GM18861 (cell line): ENCODE data around the gene SHH.

Experiments
- ATAC-seq: cut with Tn5 transposase; IDR thresholded peaks from one replicate; pipeline ENCODE4 v1.9.1; 2021; ENCODE audit not compliant: unreplicated experiment

The SHH gene

DNA sequence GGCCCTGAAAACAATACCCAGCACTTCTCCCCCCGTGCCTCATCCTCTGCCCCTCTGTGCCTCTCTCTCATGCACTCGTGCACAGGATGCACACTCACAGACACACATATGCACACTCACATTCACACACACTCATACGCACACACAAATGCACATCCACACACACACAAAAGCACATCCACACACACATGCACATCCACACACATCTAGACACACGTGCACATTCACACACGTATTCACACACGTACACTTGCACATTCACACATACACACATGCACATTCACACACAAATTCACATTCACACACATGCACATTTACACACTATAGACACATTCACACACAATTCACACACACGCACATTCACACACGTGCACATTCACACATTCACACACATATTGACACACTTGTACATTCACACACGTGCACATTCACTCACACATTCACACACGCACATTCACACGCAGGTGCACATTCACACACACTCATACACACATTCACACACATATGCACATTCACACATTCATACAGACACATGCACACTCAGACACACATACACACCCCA is 19.2 kb downstream of the SHH start:
- ATAC-seq: no peak

DNA sequence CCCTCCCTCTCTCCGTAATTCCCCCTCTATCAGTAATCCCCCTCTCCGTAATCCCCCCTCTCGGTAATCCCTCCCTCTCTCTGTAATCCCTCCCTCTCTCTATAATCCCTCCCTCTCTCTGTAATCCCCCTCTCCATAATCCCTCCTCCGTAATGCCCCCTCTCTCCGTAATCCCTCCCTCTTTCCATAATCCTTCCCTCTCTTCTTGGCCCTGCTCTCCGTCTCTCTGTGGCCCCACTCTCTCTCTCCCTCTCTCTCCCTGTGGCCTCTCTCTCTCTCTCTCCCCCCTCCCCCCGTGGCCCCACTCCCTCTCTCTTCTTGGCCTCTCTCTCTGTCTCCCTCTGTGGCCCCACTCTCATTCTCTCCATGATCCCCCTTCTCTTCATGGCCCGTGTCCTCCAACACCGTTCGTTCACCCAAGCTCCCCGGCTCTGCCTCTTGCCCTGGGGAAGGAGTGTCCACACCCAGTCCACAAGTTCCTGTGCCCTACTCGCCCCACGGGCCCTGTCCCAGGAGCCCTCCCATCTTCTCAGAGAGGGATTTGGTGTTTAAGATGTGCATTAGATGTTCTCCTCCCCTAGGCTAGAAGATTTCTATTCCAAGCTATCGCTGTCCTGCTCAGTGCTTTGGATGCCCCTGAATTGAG is 19.8 kb downstream of the SHH start:
- no peak for ATAC-seq

- no peak for ATAC-seq
Observed at GRCh38 chr7:155791836-155792235, 20.4 kb downstream of the SHH start.

DNA sequence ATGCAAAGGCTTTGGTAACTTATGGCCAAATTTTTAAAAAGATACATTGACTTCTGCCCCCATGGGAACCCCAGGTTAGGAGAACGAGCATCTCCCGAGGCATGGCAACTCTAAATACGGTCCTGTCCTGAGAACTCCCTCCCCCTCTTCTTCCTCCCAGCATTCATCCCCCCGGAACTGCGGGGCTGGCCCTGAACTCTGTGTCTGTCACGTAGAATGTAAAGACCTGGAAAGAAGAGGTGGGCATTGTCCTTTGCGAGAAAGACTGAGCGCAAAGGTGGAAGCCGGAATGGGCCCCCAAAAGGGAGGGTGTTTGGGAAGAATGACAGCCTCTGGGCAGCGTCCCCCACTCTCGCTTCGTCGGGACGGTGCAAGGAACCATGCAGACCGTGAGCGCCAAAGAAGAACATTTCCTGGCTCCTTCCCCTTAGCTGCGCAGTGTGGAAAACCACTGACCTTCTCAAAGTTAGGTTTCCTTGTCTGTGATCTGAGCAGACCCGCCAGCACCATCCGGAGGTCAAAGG is 21.0 kb downstream of the SHH start:
- no peak for ATAC-seq

- ATAC-seq: no peak
Observed at GRCh38 chr7:155790666-155791065, 21.6 kb downstream of the SHH start.

DNA sequence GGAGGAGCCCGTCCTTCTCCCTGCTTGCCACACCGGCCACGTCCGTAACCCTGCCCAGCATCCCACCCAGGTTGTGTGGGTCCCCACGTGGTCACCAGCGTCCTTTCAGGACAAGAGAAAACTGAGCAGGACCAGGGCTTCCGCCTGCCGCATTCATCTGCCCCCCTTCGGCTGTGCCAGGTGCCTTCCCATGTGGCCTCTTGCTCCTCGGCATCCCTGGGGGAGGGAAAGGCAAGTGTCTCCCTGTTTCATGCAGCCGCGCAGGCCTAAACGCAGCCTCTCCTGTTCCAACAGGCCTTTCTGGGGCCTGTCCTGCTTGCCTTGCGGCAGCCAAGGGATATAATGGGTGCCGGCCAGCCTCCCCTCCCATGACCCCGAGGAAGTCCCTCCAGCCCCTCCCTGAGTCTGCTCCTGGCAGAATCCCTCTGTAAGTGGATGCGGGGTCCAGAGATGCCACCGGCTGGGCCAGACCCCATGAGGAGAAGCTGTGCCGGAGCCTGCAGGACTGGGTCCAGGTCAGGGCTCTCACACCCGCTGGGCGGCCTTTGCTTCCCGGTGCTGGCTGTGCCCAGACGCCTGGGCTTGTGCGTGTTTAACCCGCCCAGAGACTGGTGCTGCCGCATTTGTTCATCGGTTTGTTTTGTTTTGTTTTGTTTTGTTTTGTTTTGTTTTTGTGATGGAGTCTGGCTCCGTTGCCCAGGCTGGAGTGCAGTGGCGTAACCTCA is 23.1 kb downstream of the SHH start:
- ATAC-seq: no peak

- no peak for ATAC-seq
Observed at GRCh38 chr7:155788616-155789000, 23.7 kb downstream of the SHH start.

DNA sequence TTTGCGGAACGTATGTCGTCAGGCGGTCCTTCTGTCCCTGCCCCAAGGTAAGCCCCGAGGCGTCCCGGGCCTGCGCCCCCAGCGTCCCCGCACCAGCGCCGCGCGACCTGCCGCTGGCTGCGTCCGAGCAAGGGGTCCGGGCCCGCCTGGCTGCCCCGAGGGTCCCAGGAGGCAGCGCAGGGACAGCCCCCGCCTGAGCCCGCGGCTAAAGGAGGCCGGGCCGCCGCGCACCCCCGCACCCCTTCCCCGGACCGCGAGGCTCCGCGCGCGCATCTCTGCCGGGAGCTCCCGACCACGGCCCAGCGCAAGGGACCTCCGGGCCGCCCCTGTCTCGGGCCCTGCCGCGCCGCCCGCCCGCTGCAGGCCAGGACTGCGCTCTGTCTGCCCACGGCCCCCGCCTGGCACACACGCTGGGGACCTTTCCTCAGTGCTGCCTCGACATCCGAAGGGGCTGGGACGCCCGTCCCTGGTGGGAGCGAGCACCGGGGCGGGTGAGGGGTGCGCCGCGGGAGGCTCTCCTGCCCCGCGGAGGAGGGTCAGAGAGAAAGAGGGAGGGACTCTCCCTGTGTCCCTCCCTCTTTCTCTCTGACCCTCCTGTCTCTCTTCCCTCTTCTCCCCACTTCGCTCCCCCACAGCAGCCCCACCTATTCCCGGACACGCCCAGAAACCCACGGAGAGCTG is 25.0 kb downstream of the SHH start:
- ATAC-seq: no peak

- ATAC-seq: no peak
Observed at GRCh38 chr7:155786491-155786890, 25.8 kb downstream of the SHH start.

GRCh38 chr7:155785536-155785935 is 26.7 kb downstream of the SHH start:
- ATAC-seq: no peak

- no peak for ATAC-seq
Observed at GRCh38 chr7:155782466-155782865, 29.8 kb downstream of the SHH start.

DNA sequence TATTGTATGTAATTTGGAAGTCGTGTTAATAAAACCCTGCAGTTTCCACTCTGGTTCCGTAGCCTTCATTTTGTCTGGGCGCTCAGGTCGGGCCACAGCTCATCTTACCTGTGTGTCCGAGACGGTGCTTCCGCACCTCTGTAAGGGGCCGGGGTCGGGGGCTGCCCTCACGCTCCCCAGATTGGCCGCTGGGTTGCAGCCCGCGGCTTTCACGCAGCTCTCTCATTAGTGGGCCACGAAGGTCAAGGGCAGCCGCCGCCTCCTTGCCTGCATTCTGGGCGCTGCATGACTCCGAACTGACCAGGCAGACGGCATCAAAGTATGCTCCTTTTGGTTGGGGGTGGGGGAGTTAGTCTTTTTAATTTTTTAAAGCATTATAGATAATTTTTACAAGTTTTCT is 30.8 kb downstream of the SHH start:
- ATAC-seq: no peak

DNA sequence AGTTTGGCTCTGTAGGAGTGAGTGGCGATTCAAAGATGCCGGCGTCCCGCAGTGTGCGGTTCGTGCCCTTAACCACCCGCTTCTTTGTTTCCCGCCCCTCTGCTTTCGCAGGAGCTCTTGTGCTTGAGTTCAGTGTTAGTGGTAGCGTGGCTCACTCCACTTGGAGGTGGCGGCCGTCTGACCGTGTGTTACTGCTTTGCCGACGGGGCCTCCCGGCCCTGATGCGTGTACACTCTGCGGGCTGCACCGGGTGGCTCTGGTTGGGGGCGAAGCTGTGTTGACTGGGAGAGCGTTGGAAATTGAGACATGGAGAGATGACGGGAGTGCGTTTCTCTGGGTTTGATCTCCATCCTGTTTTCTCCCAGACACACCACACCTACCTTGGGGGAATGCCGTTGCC is 31.4 kb downstream of the SHH start:
- no peak for ATAC-seq

GRCh38 chr7:155778349-155778748 is 33.9 kb downstream of the SHH start:
- no peak for ATAC-seq

GRCh38 chr7:155776606-155777005 is 35.7 kb downstream of the SHH start:
- ATAC-seq: no peak

DNA sequence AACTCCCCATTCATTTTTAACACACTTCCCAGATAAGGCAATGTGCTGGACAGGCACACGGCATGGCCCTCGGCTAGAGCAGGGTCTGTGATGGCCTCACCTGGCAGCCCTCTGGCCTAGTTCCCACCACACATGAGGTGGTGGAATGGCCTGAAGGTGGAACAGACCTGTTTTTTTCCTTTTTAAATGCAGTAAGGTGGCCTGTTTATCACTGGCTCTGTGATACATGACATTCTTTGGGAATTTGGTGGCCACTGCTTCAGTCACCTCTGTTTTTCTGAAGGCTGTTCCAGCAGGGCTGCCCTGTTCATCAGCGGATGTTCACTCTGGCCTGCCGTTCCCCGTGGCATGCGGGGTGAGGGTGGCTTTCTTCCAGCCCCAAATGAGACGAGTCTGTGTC is 36.6 kb downstream of the SHH start:
- ATAC-seq: no peak

DNA sequence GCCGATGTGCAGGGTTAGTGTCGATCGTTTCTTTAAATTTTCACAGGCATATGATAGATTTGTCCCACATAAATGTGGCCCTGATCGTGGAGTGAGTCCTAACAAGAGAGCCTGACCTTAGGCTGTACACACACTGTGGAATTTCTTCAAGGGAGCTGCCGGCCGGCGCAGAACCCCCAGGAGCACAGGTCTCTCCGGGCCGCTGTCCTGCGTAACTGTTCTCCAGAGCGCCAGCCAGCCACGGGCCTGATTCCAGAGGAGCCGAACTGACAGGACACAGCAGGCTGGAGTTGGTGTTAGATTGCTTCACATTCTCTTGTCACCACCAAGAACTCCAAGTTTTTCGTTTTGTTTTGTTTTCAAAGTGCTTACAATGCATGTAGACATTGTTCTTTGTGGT is 37.3 kb downstream of the SHH start:
- no peak for ATAC-seq

GRCh38 chr7:155773531-155773930 is 38.7 kb downstream of the SHH start:
- ATAC-seq: no peak

GRCh38 chr7:155770241-155770640 is 42.0 kb downstream of the SHH start:
- ATAC-seq: no peak

- ATAC-seq: no peak
Observed at GRCh38 chr7:155769701-155770100, 42.6 kb downstream of the SHH start.

DNA sequence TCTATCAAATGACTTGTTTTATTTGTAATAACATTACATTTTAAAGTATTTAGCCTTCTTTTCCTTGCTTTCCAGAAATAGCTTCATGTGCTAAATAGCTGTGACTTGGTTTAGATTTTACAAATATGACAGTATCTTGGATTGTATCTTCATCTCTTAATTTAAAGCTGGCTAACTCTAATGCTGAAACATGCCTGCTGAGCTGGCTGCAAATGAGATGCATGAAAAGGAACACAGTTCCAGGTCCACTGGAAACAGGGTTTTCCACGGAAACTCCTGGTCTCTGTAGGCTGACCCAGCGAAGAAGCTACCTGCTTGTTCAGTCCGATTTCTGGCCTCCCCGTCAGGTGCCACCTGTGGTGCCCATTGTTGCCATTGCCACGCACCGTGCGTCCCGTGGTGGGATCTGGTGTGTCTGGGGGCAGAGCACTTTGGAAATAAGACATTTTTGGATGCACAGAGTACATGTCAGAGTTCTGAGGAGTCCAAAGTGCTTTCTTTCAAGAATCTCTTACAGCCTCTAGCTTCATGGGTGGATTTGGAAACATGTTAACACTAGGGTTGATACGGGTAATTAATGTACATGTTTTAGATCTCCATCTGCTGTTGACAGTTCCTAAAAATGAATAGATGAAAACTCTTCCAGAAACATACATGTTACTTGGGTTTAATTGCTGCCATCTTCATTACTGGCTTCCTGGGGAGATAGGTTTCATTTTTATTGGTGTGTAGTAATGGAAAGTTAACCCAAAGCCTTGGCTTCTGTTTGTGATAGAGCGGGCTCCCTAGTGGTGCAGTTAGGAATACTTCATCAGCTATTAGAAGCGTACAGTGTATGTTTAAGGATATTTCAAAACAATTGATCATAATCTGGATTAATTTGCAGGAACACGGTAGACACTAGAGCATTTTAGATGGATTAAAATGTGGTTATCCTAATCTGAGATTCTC is 45.0 kb downstream of the SHH start:
- no peak for ATAC-seq
